GM23338 (cell line): ENCODE measurements around the gene MELTF. TPM values are rescaled to one million over a fixed set of nuclear protein-coding genes. Genes with fewer than 3 reads are reported as not detected.

Source experiments
- ATAC-seq: fragments of 200-7000 bp; cut with Tn5 transposase; 3 replicates; pipeline ENCODE4 v1.9.1; 2020
- DNase-seq: peaks from one replicate; pipeline ENCODE4 v3.0.0-alpha.2; 2015; ENCODE audit warnings: low spot score
- H2AFZ ChIP-seq: fragments of 200-600 bp; sonication (generic); 2 replicates; pipeline ENCODE4 v1.8.0; 2016; ENCODE audit warnings: antibody characterized with exemption, mild to moderate bottlenecking, moderate library complexity
- H3F3A ChIP-seq: fragments of 200-600 bp; sonication (generic); replicated peaks from 2 replicates; pipeline ENCODE4 v1.8.0; 2017; ENCODE audit warnings: antibody characterized with exemption, mixed run types, low read depth
- H3K27ac ChIP-seq: fragments of 200-600 bp; sonication (generic); 2 replicates; pipeline ENCODE4 v1.6.1; 2016; ENCODE audit warnings: low read depth
- H3K27me3 ChIP-seq: fragments of 200-600 bp; sonication (generic); 2 replicates; pipeline ENCODE4 v1.8.0; 2016; ENCODE audit warnings: mild to moderate bottlenecking, mixed run types, moderate library complexity; ENCODE audit not compliant: insufficient read depth
- H3K36me3 ChIP-seq: fragments of 200-600 bp; sonication (generic); 2 replicates; pipeline ENCODE4 v1.8.0; 2016; ENCODE audit warnings: mild to moderate bottlenecking; ENCODE audit not compliant: insufficient read depth
- H3K4me1 ChIP-seq: fragments of 200-600 bp; sonication (generic); 2 replicates; pipeline ENCODE4 v1.8.0; 2016; ENCODE audit warnings: mild to moderate bottlenecking, moderate library complexity; ENCODE audit not compliant: insufficient read depth
- H3K4me2 ChIP-seq: fragments of 200-600 bp; sonication (generic); 2 replicates; pipeline ENCODE4 v1.7.1; 2017; ENCODE audit warnings: mixed run types
- H3K4me3 ChIP-seq: fragments of 200-600 bp; sonication (generic); 2 replicates; pipeline ENCODE4 v1.6.1; 2016; ENCODE audit warnings: mixed run types
- H3K79me2 ChIP-seq: fragments of 200-600 bp; sonication (generic); replicated peaks from 2 replicates; pipeline ENCODE4 v1.8.0; 2017; ENCODE audit warnings: mild to moderate bottlenecking; ENCODE audit not compliant: insufficient read depth
- H3K9me2 ChIP-seq: fragments of 200-600 bp; sonication (generic); 2 replicates; pipeline ENCODE4 v1.8.0; 2017; ENCODE audit not compliant: insufficient read depth
- H4K20me1 ChIP-seq: fragments of 200-600 bp; sonication (generic); replicated peaks from 2 replicates; pipeline ENCODE4 v1.8.0; 2017; ENCODE audit warnings: mild to moderate bottlenecking; ENCODE audit not compliant: insufficient read depth
- H3K27ac Mint-ChIP-seq: 2 replicates; pipeline ENCODE4 v1.8.0; 2020; ENCODE audit warnings: inconsistent platforms, mild to moderate bottlenecking, moderate library complexity, mixed read lengths
- H3K27me3 Mint-ChIP-seq: 3 replicates; pipeline ENCODE4 v1.8.0; 2022; ENCODE audit warnings: low read depth, mild to moderate bottlenecking, moderate library complexity, mixed read lengths, inconsistent platforms; ENCODE audit not compliant: insufficient read depth, poor library complexity
- H3K36me3 Mint-ChIP-seq: 3 replicates; pipeline ENCODE4 v1.8.0; 2021; ENCODE audit warnings: low read depth, mild to moderate bottlenecking, inconsistent platforms, moderate library complexity, mixed read lengths
- H3K4me1 Mint-ChIP-seq: 3 replicates; pipeline ENCODE4 v1.8.0; 2020; ENCODE audit warnings: mild to moderate bottlenecking, inconsistent platforms, mixed read lengths
- H3K4me3 Mint-ChIP-seq: 3 replicates; pipeline ENCODE4 v1.8.0; 2021; ENCODE audit warnings: moderate library complexity, mild to moderate bottlenecking, inconsistent platforms, mixed read lengths
- H3K9me3 Mint-ChIP-seq: 3 replicates; pipeline ENCODE4 v1.8.0; 2020; ENCODE audit warnings: moderate library complexity, mild to moderate bottlenecking, inconsistent platforms, mixed read lengths
- CTCF ChIP-seq, 2 experiments: fragments of 200-600 bp in 1 of 2; sonication (generic) in 1 of 2; conservative IDR thresholded peaks; 2 replicates each; pipeline versions ENCODE4 v1.5.1 to v1.6.1; 2016 to 2017; ENCODE audit warnings: antibody characterized with exemption in 2 of 2, low read depth in 2 of 2, mild to moderate bottlenecking in 2 of 2, moderate library complexity in 1 of 2
- JUNB ChIP-seq: IDR thresholded peaks from one replicate; pipeline ENCODE4 v1.6.1; 2016; ENCODE audit warnings: antibody characterized with exemption; ENCODE audit not compliant: unreplicated experiment
- NANOG ChIP-seq: IDR thresholded peaks from 2 replicates; pipeline ENCODE4 v1.6.1; 2016; ENCODE audit warnings: antibody characterized with exemption, borderline replicate concordance
- POLR2AphosphoS5 ChIP-seq: IDR thresholded peaks from 2 replicates; pipeline ENCODE4 v1.6.1; 2016; ENCODE audit warnings: antibody characterized with exemption, low read depth
- ZNF331 ChIP-seq: fragments of 250-450 bp; sonication (Bioruptor Pico); IDR thresholded peaks from 2 replicates; pipeline ENCODE4 v1.5.0; 2020; ENCODE audit warnings: low read depth, mild to moderate bottlenecking, moderate library complexity
- polyA plus RNA-seq: library from polyadenylated mRNA; unstranded; fragments of >200 nt; fragmentation: Nextera tagmentation; extraction: Ambion mirVana; gene quantifications from 2 replicates; pipeline ENCODE4 v1.2.1, GENCODE V29; 2016
- total RNA-seq: library from RNA; depleted of rRNA; stranded (reverse); fragments of >200 nt; shearing (Covaris generic); gene quantifications from 2 replicates; pipeline ENCODE4 v1.2.3, GENCODE V29; 2014
- TF ChIP-seq, protein P1 (sequence below): IDR thresholded peaks from one replicate; pipeline ENCODE4 v1.6.1; 2018; ENCODE audit warnings: antibody characterized with exemption; ENCODE audit not compliant: unreplicated experiment
- TF ChIP-seq, protein P2 (sequence below): IDR thresholded peaks from 2 replicates; pipeline ENCODE4 v1.6.1; 2016; ENCODE audit warnings: antibody characterized with exemption
- TF ChIP-seq, protein P3 (sequence below): fragments of 250-450 bp; sonication (Bioruptor Pico); IDR thresholded peaks from 2 replicates; pipeline ENCODE4 v1.5.0; 2020; ENCODE audit warnings: mild to moderate bottlenecking, moderate library complexity

The MELTF gene
- total and polyA plus RNA-seq, 2 experiments from 2014 or later = 1.4 to 5.2 TPM

- TF ChIP-seq, protein P1, sequence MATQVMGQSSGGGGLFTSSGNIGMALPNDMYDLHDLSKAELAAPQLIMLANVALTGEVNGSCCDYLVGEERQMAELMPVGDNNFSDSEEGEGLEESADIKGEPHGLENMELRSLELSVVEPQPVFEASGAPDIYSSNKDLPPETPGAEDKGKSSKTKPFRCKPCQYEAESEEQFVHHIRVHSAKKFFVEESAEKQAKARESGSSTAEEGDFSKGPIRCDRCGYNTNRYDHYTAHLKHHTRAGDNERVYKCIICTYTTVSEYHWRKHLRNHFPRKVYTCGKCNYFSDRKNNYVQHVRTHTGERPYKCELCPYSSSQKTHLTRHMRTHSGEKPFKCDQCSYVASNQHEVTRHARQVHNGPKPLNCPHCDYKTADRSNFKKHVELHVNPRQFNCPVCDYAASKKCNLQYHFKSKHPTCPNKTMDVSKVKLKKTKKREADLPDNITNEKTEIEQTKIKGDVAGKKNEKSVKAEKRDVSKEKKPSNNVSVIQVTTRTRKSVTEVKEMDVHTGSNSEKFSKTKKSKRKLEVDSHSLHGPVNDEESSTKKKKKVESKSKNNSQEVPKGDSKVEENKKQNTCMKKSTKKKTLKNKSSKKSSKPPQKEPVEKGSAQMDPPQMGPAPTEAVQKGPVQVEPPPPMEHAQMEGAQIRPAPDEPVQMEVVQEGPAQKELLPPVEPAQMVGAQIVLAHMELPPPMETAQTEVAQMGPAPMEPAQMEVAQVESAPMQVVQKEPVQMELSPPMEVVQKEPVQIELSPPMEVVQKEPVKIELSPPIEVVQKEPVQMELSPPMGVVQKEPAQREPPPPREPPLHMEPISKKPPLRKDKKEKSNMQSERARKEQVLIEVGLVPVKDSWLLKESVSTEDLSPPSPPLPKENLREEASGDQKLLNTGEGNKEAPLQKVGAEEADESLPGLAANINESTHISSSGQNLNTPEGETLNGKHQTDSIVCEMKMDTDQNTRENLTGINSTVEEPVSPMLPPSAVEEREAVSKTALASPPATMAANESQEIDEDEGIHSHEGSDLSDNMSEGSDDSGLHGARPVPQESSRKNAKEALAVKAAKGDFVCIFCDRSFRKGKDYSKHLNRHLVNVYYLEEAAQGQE = no peak
- TF ChIP-seq, protein P2, sequence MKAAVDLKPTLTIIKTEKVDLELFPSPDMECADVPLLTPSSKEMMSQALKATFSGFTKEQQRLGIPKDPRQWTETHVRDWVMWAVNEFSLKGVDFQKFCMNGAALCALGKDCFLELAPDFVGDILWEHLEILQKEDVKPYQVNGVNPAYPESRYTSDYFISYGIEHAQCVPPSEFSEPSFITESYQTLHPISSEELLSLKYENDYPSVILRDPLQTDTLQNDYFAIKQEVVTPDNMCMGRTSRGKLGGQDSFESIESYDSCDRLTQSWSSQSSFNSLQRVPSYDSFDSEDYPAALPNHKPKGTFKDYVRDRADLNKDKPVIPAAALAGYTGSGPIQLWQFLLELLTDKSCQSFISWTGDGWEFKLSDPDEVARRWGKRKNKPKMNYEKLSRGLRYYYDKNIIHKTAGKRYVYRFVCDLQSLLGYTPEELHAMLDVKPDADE = no peak
- TF ChIP-seq POLR2AphosphoS5 (no peak), NANOG (no peak), CTCF (conservative IDR thresholded peaks at IDR 0.05; ENCODE audit: low read depth in 2 of 2) (no peak), JUNB (no peak)
Measured at GRCh38 chr3:196987022-196987421, 42.6 kb downstream of the MELTF start (continued).

DNA sequence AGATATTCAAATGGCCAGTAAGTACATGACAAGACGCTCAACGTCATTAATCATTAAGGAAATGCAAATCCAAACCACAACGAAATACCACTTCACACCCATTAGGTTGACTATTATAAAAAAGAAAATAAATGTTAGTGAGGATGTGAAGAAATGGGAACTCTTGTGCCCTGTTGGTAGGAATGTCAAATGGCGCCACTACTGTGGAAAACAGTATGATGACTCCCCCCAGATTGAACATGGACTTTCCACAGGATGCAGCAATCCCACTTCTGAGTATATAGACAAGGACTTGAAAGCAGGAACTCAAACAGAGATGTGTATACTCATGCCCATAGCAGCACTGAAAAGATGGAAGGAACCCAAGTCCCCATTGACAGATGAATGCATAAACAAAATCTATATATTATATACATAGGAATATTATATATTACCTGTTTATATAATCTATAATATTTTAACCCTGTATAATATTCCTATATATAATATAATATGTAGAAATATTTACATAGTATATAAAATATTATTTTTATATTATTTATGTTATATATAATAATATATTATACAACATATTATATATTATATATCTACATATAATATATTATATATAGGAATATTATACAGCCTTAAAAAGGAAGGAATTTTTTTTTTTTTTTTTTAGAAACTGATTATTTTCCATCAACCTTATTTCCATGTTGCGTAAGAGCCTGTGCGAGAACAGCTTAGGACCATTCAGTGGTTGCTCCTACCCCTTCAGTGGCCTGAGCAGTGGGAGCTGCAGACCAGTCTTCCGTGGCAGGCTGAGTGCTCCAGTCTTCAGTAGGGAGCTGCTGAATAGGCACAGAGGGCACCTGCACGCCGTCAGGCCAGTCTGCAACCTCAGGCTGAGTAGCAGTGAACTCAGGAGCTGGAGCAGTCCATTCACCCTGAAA is 43.4 kb downstream of the MELTF start:
- H3K36me3 Mint-ChIP-seq = peaks cover 5% of the 10 kb centered on the region; the same call in 2 of the 3 replicates
- H3K4me1 Mint-ChIP-seq = no peaks in the 10 kb centered on the region
- Histone ChIP-seq H3K4me3 (no peak overlapping the region), H4K20me1 (no peaks in the 10 kb centered on the region), H3K27me3 (no peaks in the 10 kb centered on the region), H2AFZ (no peak overlapping the region), H3F3A (no peaks in the 10 kb centered on the region), H3K27ac (no peak overlapping the region), H3K4me2 (no peak overlapping the region), H3K9me2 (no peaks in the 10 kb centered on the region), H3K79me2 (no peaks in the 10 kb centered on the region), H3K36me3 (no peaks in the 10 kb centered on the region), H3K4me1 (no peaks in the 10 kb centered on the region)
- H3K9me3 Mint-ChIP-seq = peaks cover 13% of the 10 kb centered on the region
- DNase-seq (no peak), ATAC-seq (no peak)
- H3K27me3 Mint-ChIP-seq = peaks cover 5% of the 10 kb centered on the region
- no peak overlapping the region for H3K27ac Mint-ChIP-seq
- H3K4me3 Mint-ChIP-seq = no peak overlapping the region
- TF ChIP-seq CTCF (conservative IDR thresholded peaks at IDR 0.05; ENCODE audit: low read depth in 2 of 2) (peak; percentile 8 to 44; a peak in 3 of 4 replicates), ZNF331 (CRISPR knock-in tag) (no peak)
- TF ChIP-seq, protein P3, sequence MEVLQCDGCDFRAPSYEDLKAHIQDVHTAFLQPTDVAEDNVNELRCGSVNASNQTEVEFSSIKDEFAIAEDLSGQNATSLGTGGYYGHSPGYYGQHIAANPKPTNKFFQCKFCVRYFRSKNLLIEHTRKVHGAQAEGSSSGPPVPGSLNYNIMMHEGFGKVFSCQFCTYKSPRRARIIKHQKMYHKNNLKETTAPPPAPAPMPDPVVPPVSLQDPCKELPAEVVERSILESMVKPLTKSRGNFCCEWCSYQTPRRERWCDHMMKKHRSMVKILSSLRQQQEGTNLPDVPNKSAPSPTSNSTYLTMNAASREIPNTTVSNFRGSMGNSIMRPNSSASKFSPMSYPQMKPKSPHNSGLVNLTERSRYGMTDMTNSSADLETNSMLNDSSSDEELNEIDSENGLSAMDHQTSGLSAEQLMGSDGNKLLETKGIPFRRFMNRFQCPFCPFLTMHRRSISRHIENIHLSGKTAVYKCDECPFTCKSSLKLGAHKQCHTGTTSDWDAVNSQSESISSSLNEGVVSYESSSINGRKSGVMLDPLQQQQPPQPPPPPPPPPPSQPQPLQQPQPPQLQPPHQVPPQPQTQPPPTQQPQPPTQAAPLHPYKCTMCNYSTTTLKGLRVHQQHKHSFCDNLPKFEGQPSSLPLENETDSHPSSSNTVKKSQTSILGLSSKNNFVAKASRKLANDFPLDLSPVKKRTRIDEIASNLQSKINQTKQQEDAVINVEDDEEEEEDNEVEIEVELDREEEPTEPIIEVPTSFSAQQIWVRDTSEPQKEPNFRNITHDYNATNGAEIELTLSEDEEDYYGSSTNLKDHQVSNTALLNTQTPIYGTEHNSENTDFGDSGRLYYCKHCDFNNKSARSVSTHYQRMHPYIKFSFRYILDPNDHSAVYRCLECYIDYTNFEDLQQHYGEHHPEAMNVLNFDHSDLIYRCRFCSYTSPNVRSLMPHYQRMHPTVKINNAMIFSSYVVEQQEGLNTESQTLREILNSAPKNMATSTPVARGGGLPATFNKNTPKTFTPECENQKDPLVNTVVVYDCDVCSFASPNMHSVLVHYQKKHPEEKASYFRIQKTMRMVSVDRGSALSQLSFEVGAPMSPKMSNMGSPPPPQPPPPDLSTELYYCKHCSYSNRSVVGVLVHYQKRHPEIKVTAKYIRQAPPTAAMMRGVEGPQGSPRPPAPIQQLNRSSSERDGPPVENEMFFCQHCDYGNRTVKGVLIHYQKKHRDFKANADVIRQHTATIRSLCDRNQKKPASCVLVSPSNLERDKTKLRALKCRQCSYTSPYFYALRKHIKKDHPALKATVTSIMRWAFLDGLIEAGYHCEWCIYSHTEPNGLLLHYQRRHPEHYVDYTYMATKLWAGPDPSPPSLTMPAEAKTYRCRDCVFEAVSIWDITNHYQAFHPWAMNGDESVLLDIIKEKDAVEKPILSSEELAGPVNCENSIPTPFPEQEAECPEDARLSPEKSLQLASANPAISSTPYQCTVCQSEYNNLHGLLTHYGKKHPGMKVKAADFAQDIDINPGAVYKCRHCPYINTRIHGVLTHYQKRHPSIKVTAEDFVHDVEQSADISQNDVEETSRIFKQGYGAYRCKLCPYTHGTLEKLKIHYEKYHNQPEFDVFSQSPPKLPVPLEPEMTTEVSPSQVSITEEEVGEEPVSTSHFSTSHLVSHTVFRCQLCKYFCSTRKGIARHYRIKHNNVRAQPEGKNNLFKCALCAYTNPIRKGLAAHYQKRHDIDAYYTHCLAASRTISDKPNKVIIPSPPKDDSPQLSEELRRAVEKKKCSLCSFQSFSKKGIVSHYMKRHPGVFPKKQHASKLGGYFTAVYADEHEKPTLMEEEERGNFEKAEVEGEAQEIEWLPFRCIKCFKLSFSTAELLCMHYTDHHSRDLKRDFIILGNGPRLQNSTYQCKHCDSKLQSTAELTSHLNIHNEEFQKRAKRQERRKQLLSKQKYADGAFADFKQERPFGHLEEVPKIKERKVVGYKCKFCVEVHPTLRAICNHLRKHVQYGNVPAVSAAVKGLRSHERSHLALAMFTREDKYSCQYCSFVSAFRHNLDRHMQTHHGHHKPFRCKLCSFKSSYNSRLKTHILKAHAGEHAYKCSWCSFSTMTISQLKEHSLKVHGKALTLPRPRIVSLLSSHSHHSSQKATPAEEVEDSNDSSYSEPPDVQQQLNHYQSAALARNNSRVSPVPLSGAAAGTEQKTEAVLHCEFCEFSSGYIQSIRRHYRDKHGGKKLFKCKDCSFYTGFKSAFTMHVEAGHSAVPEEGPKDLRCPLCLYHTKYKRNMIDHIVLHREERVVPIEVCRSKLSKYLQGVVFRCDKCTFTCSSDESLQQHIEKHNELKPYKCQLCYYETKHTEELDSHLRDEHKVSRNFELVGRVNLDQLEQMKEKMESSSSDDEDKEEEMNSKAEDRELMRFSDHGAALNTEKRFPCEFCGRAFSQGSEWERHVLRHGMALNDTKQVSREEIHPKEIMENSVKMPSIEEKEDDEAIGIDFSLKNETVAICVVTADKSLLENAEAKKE (CRISPR knock-in tag) = no peak
